ENCODE results near the gene RSPH10B. TPM values are rescaled to one million over a fixed set of nuclear protein-coding genes. Genes with fewer than 3 reads are reported as not detected.
A peak's percentile ranks its signal among the peaks of the same experiment; 100 is the strongest.
"Not testable (repeated sequence)": the region's sequence is repeated elsewhere in the genome, so short reads cannot be mapped to it uniquely, and the experiment has no call there.

RSPH10B gene
- 0.17 and 0.45 TPM in 2 replicates for total RNA-seq (2021; fragmentation: NEBNext Ultra II Directional; extraction: Animal tissue kit (Norgen Biotek cat#: 25700))
- polyA plus RNA-seq (2011; rRNA removed), result 0.17 and 0.25 TPM in 2 replicates
- 0.37 TPM for polyA plus RNA-seq (2011; cell fraction: cytosol; rRNA removed)
- polyA plus RNA-seq (2011; cell fraction: nucleus; rRNA removed), result 0.83 TPM
- 0.36 to 0.50 TPM (median 0.42 TPM) in 4 replicates for polyA plus RNA-seq (2012, experiment 1 of 2)
- polyA plus RNA-seq (2012, experiment 2 of 2), result not detected
- polyA plus RNA-seq (2013, experiment 1 of 2), result 0.18 TPM
- polyA plus RNA-seq (2013, experiment 2 of 2), result 0.37 TPM
- 0.32 and 0.37 TPM in 2 replicates for polyA minus RNA-seq (2011; rRNA and poly(A)+ RNA removed)
- not detected for polyA minus RNA-seq (2011; cell fraction: cytosol; rRNA and poly(A)+ RNA removed)
- polyA minus RNA-seq (2011; cell fraction: nucleus; rRNA and poly(A)+ RNA removed), result 1.4 TPM
- long read RNA-seq, experiment 1, result 0 reads
- long read RNA-seq, experiment 2, result 0 reads

DNA sequence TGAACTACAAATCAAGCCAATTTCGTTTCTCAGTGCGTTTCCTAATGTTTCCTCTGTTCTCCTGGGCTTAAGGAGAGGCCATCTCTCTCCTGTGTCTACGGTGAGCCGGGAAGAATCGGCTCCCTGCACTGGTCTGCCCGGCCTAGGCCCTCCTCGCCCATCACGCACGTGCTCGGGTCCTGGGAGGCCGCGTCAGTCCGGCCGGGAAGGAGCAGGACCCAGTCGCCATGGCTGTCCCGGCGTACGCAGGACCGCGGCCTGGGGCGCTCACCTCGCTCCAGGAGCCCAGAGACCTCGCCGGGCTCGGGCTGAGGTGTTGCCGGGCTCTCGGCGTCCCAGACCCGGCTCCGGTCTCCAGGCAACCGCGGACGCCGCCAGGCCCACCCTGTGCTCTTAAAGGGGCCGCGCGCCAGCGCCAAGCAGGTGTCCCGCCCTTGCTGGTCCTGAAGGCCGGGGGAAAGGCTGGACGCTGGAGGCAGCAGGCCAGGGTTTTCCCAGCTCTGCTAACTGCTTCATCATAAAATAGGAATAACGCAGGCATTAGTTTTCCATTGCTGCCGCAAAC lies at the start of gene RSPH10B:
TSS of gene RSPH10B (minus strand) at position 343 of the 565 bp plus-strand sequence. CDS start 3,573 bp downstream, outside the sequence.
- H2AK5ac ChIP-seq (ENCODE audit: low read depth, low read length); H3K14ac ChIP-seq (ENCODE audit: insufficient read length); H3K23ac ChIP-seq (ENCODE audit: insufficient read length); H3K18ac ChIP-seq (ENCODE audit: extremely low read depth, low read length); H4K8ac ChIP-seq (ENCODE audit: extremely low read depth, insufficient read depth, low read length); H3K23me2 ChIP-seq (ENCODE audit: low read depth, low read length); H4K91ac ChIP-seq (replicated peaks; ENCODE audit: insufficient read length, low read length); H2BK12ac ChIP-seq (ENCODE audit: low read depth, low read length); H2BK120ac ChIP-seq (replicated peaks; ENCODE audit: low read depth, low read length); H2BK5ac ChIP-seq (ENCODE audit: low read depth, low read length); H2AFZ ChIP-seq (ENCODE audit: low read length); H3K27me3 ChIP-seq (replicated peaks in 1 of 4; ENCODE audit: control insufficient read depth in 3 of 4, extremely low read depth in 1 of 4, insufficient read depth in 3 of 4, low read length in 3 of 4); H2BK20ac ChIP-seq (ENCODE audit: low read length); POLR2A ChIA-PET (ENCODE audit: partially characterized antibody); H3K4me1 ChIP-seq (replicated peaks in 1 of 4; ENCODE audit: control insufficient read depth in 3 of 4, insufficient read depth in 4 of 4, low read length in 3 of 4); H2BK15ac ChIP-seq (ENCODE audit: low read length); H3K27ac ChIP-seq (ENCODE audit: low read depth, low read length); H3K9me3 ChIP-seq (ENCODE audit: insufficient read depth in 2 of 2, low read depth in 1 of 2, low read length in 1 of 2); FAIRE-seq; H3K79me1 ChIP-seq (ENCODE audit: low read depth, low read length); H3K9ac ChIP-seq (replicated peaks in 1 of 4; ENCODE audit: extremely low read depth in 1 of 4, low read depth in 3 of 4, low read length in 3 of 4); H4K20me1 ChIP-seq (replicated peaks in 1 of 2; ENCODE audit: control insufficient read depth in 1 of 2, insufficient read depth in 2 of 2, low read length in 2 of 2); H3K4ac ChIP-seq (replicated peaks; ENCODE audit: insufficient read length, low read depth, low read length); H3K36me3 ChIP-seq (ENCODE audit: control insufficient read depth in 2 of 4, insufficient read depth in 4 of 4, low read length in 3 of 4); H3K79me2 ChIP-seq (ENCODE audit: control insufficient read depth in 1 of 2, insufficient read depth in 2 of 2, low read length in 2 of 2); H4K5ac ChIP-seq (ENCODE audit: insufficient read length, low read depth, low read length); CTCF ChIA-PET (ENCODE audit: partially characterized antibody); H3K56ac ChIP-seq (replicated peaks; ENCODE audit: insufficient read length, low read depth, low read length): not testable (repeated sequence)
- WGBS, 2 experiments (ENCODE audit: extremely low coverage in 1 of 2, insufficient coverage in 1 of 2, insufficient read length in 1 of 2, insufficient replicate concordance in 2 of 2, low coverage in 1 of 2, low lambda C conversion rate in 2 of 2, missing lambda C conversion rate in 1 of 2), result 2% methylated on average over 7 of the region's 43 CpGs; no CpG with 5 or more reads in 1 of the 2 experiments
- Histone ChIP-seq H3K4me3 (ENCODE audit: extremely low read depth in 1 of 4, insufficient read depth in 2 of 4, low read depth in 3 of 4, low read length in 4 of 4) (peak within 1 kb of the TSS in 1 of 4 experiments; percentile 20; a peak in 1 of 8 replicates), H3K4me2 (ENCODE audit: insufficient read depth in 1 of 2, low read depth in 2 of 2, low read length in 2 of 2) (peak within 1 kb of the TSS in 1 of 2 experiments; percentile 42; a peak in 1 of 4 replicates)
- DNase-seq (ENCODE audit: low read depth in 1 of 2, low spot score in 2 of 2), result peak in 1 of 2 experiments; percentile 57
